Hindlimb muscle (tissue), 1 donor: Measurements from ENCODE around the gene DNMT1. TPM values are rescaled to one million over a fixed set of nuclear protein-coding genes. Genes with fewer than 3 reads are reported as not detected.
"Not testable (repeated sequence)": the region's sequence is repeated elsewhere in the genome, so short reads cannot be mapped to it uniquely, and the experiment has no call there.

Experiments
- DNase-seq: peaks from one replicate; pipeline ENCODE4 v3.0.0-alpha.2; 2013
- polyA plus RNA-seq: library from polyadenylated mRNA; unstranded; fragments of 120-200 nt; gene quantifications from one replicate; pipeline ENCODE4 v1.2.1, GENCODE V29; 2013; ENCODE audit not compliant: insufficient read length

The DNMT1 gene
- 65.8 TPM for polyA plus RNA-seq

DNA sequence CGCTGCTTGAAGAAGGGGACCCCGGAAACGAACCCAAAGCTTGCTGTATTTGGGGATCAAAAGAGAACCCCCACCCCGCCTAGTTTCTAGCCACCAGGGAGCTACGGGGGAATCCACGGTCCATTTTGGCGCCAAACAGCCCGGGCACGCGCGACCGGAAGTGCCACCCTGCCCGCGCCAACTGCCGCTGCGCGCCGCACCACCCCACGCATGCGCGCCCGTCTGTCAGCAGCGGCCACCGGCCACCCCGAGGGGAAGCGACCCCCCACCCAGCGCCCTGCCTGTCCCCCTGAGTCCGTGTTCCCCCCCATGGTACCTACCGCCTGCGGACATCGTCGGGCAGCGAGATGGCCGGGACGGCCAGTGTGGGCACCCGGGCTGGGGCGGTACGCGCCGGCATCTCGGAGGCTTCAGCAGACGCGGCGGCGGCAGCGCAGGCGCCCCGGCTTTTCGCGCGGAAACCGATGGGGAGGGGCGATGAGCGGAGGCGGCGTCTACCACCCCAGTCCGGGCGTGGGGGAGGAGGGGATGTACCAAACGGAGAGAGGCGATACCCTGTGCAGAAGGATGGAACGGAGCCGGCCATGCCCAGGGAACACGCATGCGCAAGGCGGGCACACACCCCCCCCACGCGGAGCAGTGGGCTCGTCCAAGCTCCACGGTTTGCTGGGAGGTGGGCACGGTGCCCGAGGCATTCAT is at the start of gene DNMT1:
DNMT1 (minus strand) TSS at position 454 of the 699 bp plus-strand sequence; CDS start at position 400, 54 bp downstream.
- peak; percentile 93 for DNase-seq

DNA sequence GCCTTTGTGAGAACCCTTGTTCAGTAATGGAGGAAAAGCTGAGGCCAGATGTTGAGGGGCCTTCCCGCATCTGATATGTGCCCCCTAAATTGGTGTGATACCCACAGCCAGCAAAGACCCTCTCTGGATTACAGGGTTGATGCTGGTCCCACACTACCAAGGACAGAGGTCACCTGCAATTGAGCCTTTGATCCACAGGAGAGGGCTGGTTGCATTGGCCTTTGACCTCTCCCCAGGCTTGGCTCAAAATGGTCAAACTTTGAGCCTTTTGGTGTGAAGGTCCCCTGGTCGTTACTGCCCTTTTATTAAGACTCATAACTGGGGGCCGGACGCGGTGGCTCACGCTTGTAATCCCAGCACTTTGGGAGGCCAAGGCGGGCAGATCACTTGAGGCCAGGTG is 48.9 kb upstream of the DNMT1 start:
- DNase-seq, result no peak

DNA sequence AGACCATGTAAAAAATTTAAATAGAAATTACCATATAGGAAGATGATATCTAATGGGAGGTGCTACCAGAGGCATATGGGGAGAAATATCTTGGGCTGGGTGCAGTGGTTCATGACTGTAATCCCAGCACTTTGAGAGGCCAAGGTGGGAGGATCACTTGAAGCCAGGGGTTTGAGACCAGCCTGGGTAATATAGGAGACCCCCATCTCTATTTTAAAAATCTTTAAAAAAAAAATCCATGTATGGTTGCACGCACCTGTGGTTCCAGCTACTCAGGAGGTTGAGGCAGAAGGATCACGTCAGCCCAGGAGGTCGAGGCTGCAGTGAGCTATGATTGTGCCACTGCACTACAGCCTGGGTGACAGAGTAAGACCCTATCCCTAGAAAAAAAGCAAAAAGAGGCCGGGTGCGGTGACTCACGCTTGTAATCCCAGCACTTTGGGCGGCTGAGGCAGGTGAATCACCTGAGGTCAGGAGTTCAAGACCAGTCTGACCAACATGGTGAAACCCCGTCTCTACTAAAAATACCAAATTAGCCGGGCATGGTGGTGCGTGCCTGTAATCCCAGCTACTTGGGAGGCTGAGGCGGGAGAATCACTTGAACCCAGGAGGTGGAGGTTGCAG is 47.2 kb upstream of the DNMT1 start:
- not testable (repeated sequence) for DNase-seq

DNA sequence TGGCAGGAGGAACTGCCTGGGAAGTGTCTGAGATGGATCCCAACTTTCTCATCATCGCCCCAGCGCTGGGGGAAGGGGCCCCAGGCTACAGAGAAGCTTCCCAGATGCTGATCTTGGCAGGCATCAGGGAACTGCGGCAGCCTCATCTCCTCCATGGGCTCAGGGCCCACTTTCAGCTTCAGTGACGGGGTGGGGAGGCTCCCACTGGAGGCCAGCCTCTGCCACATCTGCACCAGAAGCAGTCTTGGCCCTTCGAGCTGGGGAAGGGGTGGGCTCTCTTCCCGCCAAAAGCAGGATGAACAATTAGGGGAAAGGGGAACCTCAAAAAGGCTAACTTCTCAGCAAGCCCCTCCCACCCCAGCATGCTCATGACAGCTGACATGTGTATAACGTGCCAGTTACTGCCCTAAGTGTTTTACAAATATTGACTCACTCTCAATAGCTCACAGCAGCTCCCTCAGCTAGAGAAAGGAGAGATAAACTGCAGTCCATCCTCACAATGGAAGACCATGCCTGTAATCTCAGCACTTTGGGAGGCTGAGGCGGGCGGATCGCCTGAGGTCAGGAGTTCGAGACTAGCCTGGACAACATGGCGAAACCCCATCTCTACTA is 43.5 kb upstream of the DNMT1 start:
- DNase-seq, result peak; percentile 92

DNA sequence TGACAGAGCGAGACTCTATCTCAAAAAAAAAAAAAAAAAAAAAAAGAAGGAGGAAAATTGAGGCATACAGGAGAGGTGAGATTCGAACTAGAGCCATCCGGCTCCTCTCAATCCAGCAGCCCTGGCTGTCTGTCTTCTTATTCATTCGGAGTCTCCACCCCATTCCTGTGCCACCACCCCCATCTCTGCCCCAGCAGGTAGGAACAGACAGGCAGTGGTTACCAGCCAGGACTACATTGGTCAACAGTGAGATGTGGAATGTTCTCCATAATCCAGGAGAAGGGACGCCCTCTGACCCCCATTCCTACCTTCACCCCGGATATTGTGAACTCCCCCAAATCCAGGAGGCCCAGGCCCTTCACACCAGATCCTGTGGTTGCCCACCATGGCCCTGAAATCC is 42.9 kb upstream of the DNMT1 start:
- no peak for DNase-seq

DNA sequence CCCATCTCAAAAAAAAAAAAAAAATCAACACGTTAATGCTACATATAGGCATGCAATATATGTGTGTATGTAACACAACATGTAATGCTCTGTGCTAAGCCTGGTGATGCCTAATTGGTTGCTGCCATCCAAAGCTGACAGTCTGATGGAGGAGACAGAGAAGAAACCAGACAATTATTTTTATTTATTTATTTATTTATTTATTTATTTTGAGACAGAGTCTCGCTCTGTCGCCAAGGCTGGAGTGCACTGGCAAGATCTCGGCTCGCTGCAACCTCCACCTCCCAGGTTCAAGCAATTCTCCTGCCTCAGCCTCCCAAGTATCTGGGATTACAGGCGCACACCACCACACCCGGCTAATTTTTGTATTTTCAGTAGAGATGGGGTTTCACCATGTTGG is 40.7 kb upstream of the DNMT1 start:
- DNase-seq, result not testable (repeated sequence)

DNA sequence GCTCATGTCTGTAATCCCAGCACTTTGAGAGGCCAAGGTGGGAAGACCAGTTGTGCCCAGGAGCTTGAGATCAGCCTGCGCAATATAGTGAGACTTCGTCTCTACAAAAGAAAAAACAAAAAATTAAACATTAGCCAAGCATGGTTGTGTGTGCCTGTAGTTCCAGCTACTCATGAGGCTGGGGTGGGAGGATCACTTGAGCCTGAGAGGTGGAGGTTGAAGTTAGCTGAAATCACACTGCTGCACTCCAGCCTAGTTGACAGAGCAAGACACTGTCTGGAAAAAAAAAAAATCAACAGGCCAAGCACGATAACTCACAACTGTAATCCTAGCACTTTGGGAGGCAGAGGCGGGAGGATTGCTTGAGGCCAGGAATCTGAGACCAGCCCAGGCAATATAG is 40.2 kb upstream of the DNMT1 start:
- DNase-seq, result no peak

DNA sequence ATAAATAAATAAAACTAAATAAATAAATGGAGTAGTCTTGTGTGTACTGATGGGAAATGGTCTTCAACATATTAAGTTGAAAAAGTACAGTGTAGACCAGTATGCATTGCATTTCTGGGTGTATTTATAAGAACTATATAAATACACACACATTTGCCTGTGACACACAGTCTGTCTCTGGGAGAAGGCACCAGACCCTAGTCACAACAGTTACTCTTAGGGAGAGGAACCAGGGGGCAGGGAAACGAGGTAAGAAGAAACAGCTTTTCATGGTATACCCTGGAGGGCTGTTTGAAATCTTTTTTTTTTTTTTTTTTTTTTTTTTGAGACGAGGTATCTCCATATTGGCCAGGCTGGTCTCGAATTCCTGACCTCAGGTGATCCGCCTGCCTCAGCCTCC is 39.2 kb upstream of the DNMT1 start:
- no peak for DNase-seq

DNA sequence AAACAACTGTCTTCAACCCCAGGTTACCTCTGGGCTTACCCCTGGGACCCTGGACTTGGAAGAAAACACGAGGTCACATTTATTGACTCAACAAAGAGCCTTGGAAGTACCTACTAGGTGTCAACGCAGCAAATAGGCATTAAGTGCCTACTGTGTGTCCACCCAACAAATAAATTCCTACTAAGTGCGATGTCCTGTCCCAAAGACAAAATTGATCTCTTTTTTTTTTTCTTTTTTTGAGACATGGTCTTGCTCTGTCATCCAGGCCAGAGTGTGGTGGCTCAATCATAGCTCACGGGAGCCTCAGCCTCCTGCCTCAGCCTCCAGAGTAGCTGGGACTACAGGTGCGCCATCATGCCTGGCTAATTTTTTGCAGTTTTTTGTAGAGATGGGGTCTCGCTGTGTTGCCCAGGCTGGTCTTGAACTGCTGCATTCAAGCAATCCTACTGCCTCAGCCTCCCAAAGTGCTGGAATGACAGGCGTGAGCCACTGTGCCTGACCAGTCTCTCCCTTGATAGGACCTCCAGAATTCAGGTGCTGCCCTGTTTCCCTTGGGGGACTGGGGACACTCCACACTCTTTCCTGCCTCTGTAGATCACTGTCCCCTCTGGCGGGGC is 37.0 kb upstream of the DNMT1 start:
- no peak for DNase-seq

DNA sequence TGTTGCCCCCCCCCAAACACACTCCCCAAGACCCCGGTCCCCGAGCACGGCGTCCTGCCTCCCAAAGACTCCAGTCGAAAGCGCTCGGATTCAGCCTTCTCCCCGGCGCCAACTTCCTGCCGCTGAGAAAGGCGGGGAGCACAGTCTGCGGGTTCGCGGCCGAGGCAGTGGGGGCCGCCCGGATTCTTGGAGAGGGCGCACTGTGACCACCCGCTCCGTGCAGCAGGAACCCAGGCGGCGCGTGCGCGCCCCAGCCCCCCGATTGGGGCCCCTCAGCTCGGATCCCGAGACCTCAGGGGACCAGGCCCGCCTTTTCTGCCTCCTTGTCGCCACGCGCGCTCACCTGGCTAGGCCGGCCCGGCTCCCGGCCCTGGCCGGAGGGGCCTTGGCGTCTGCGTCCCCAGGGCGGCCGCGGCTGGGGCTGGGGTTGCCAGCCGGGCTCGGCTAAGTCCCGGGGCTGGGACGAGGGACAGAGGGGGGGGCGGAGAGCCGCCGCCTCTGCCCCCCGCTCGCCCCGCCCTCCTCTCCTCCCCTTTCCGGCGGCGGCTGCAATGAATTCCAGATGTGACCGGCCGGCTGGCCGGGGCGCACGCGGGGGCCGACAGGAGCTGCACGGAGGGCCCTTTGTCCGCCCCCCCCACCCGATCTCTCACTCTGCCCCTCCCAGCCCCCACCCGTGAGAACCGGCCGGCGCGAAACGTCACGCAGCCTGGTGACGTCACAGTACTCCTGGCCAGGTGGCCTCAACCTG is 36.3 kb upstream of the DNMT1 start, which contains the start of gene S1PR2:
S1PR2 (minus strand) TSS at position 471 of the 751 bp plus-strand sequence. CDS start 6,426 bp downstream, outside the sequence.
- peak; percentile 84 for DNase-seq

DNA sequence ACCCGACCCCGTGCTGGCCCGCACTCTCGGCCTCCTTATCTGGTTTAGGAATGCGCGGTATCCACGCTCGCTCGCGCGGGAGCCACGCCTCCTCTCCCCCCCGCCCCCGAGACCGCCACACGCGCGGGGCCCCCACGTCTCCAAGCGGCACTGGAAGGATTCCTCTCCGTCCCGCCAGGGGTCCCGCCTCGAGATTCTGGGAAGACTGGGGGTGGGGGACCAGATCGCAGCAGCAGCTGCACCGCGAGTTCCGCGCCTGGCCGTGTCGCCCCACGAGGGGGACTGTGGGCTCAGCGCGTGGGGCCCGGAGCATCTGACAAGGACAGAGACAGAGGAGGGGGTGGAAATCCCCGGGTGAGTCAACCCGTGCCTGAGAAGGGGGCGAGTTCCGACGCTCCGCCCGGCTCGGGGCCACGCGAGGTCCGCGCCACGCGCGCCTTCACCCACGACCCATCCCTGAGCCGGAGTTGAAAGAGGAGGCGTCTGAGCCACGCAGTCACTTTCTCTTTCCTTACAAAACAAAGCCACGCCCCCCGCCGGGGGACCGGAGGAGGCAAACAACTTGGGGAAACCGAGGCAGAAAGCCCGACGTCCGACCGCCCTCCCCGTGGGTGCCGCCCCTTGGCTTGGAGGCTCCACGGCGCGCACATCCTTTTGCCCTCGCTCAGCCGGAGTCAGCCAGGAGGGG is 35.6 kb upstream of the DNMT1 start:
- peak; percentile 59 for DNase-seq

DNA sequence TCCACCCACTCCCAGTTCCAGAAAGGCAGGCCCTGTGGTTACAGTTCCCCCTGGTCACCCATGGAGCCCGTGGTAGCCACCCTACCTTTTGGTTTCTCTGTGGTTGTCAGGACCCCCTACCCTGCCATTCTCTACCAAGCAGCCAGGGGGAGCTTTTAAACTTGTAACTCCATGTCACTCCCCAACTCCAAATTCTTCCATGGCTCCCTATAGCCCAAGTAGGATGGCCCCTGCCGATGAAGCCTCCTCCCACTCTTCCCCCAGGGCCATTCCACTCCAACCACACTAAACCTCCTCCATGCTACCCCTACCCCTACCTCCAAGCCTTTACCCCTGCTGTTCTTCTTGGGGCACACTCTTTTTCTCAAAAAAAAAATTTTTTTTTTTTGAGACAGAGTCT is 34.2 kb upstream of the DNMT1 start:
- DNase-seq, result no peak

DNA sequence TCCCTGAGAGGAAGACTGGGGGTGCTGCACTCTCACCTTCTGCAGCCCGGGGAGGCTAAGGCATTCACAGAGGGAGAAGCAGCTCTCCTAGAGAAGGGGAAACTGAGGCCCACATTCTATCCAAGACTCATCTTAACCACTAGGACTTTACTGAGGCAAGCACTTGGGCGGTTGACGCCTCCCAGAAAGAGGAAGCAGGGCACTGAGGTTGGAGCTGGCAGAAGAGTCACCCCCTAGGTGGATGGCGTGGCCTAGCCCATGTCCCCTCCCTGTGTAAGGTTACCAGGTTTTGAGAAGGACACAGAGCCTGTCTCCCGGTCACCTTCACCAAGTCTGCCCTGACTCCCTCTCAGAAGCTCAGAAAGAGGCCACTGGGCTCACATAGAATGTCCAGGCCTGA is 33.6 kb upstream of the DNMT1 start:
- DNase-seq, result no peak

DNA sequence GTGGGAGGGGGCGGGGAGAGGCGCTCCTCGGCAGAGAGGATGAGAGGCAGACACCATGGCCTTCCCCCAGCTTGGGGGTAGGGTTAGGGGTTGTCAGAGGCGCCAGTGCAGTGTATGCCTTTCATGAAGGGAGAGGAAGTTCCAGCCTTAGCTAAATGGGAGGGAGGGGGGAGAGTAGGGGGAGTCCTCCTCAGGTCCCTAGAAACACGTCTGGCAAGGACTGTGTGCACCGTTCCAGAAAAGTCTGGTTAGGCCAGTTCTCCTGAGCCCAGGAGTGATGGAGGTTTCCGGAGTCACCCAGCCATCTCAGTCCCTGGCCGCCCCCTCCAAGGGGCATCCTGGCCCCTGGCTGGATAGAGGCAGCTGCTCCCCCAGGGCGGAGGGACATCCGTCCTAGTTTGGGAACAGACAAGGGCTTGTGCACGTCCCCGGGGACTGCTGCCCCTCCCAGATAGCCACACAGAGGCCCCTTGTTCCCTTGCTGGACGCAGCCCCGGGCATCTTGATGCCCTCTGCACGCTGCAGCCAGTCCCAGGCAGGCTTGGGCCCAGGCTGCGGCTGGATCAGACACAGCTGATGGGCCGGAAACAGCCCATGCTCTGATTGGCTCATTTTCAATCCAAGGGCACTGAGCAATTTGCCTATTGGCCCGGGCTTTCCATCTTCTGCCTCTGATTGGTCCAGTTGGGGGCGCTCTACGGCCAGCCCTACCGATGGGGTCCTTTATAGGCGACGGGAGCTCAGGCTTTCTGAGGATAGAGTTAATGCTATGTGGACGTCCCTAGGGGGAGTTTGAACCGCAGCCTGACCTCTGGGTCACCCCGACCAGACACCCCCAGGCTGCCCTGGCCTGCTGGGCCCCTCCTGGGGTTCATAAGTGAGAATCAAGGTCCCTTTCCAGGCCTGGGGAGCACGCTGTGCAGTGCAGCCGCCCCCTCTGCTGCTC is 32.5 kb upstream of the DNMT1 start:
- DNase-seq, result peak; percentile 71

DNA sequence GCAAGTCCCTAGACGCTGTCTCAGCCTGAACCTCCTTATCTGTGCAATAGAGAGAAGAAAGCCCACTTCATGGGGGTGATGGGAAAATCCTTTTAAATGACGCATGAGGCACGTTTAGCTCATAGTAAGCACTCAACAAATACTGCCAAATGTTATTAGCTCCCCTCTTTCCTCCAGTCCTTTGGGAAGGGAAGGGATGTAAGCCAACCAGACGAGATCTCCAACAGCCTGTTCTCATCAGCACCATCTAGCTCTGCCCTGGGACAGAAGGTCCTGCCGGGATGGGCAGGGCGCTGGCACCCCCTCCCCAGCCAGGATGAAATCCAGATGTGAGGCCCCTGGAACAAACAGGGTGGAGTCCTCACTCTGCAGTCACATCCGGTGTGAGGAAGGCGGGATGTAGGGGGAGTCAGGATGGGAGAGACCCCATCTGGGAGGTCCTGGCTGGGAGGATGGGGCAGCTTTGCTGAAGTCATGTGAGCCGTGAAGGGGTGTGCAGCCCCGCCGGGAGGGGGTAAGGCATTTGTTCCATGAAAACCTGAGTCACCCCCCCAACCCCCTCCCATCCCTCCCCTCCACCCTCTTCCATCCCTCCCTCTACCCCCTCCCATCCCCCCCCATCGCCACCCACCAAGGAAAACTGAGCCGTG is 31.7 kb upstream of the DNMT1 start:
- DNase-seq, result peak; percentile 92

DNA sequence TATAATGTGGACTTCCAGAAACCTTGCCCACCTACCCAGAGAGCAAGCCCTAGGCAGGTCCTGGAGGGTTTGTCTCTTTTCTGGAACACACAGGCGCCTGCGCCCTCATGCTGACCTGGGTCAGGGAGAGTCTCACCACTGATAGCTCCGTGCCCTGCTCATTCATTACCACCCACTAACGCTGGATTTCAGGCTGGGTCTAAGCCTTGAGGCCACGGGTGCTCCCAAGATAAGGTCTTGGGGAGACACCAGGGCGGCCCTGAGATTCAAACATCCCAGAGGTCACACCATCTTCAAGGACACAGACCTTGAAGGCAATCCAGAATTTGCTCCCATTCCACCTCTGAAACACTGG is 31.2 kb upstream of the DNMT1 start:
- no peak for DNase-seq

DNA sequence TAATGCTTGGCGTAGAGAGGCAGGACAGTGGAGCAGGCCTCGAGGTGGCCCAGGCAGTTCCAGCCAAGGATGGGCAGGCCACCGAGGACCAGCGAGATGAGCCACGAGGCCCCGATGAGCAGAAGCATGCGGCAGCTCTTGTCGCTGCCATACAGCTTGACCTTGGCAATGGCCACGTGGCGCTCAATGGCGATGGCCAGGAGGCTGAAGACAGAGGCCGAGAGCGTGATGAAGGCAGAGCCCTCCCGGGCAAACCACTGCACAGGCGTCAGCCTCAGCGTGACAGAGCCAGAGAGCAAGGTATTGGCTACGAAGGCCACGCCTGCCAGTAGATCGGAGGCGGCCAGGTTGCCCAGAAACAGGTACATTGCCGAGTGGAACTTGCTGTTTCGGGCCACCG is 29.6 kb upstream of the DNMT1 start:
- DNase-seq, result no peak

DNA sequence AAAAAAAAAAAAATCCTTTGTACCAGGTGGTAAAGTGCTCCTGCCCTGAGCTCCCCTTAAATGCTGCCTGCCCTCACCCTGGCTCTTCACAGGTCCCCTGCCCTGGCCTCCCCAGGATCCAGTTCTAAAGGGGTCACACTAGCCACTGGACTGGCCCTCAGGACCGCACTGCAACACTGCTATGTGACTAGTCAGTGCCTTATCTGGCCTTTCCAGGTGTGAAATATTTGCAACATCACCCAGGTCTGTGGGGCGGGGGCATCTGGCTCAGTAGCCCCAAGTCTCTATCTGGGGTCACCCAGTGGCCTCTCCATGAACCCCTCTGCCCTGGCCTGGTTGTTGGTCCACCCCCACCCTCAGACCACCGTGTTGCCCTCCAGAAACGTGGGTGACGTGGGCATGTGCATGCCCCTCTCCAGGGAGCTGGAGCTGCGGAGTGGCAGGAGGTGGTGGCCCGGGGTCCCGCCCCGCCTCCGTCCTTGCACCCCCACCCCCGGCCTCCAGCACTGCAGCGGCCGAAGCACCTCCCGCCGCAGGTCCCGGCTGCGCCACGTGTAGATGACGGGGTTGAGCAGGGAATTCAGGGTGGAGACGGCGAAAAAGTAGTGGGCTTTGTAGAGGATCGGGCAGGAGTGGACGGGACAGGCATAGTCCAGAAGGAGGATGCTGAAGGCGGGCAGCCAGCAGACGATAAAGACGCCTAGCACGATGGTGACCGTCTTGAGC is 28.9 kb upstream of the DNMT1 start:
- DNase-seq, result no peak

DNA sequence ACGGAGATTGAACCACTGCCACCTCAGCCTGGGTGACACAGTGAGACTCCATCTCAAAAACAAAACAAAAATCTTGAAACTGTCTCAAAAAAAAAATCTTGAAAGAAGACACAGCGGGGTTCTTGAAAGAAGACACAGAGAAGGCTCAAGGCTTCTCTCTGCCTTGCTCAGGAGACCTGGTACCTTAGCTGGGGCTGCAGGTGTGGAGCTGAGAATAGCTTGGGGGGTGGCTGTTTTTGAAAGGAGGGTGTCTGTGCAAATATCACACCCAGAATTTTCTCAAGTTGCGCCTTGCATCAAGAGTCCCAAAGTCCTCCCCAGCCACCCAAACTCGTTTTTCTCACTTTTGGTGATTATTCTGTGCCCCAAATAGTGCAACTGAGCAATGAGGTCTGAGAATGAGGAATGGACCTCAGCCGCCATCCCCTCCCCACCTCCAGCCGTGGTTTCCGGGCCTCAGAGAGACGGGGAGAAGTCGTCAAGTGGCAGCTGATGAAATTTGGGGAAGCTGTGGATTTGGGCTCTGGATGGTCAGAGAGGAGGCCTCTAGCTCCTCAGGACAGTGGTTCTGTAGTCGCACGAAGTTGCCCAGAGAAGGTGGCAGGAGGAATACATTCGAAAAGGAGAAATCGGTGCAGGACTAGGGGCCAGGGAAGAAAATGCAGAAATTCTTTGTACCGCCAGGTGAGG is 27.6 kb upstream of the DNMT1 start:
- DNase-seq, result no peak
